WTC11 (cell line): ENCODE measurements around the gene HRAS. TPM values are rescaled to one million over a fixed set of nuclear protein-coding genes. Genes with fewer than 3 reads are reported as not detected.

Experiments used
- ATAC-seq: fragments of 200-7000 bp; cut with Tn5 transposase; 2 replicates; pipeline ENCODE4 v1.10.0; 2021; ENCODE audit warnings: mild to moderate bottlenecking, moderate library complexity
- CTCF ChIA-PET: fragments of 300-600 bp; sonication (Branson Sonifier 250); formaldehyde crosslinking; loops from one replicate; lab custom pipeline; 2021; ENCODE audit warnings: antibody characterized with exemption; lab: Charles Lee
- POLR2A ChIA-PET: fragments of 350-600 bp; sonication (Branson Sonifier 250); formaldehyde crosslinking; loops from one replicate; lab custom pipeline; 2021; ENCODE audit warnings: antibody characterized with exemption; lab: Charles Lee
- DNase-seq: peaks from one replicate; pipeline ENCODE4 v3.0.0; 2021; ENCODE audit warnings: low spot score
- H3K27ac Mint-ChIP-seq: 2 replicates; pipeline ENCODE4 v1.8.0; 2021; ENCODE audit warnings: mixed read lengths
- H3K27me3 Mint-ChIP-seq: 2 replicates; pipeline ENCODE4 v1.8.0; 2021; ENCODE audit warnings: low read depth, mild to moderate bottlenecking, moderate library complexity, mixed read lengths
- H3K36me3 Mint-ChIP-seq: 2 replicates; pipeline ENCODE4 v1.8.0; 2021; ENCODE audit warnings: mixed read lengths
- H3K4me1 Mint-ChIP-seq: 2 replicates; pipeline ENCODE4 v1.8.0; 2022; ENCODE audit warnings: mixed read lengths
- H3K4me3 Mint-ChIP-seq: 2 replicates; pipeline ENCODE4 v1.8.0; 2021; ENCODE audit warnings: mild to moderate bottlenecking, moderate library complexity, mixed read lengths
- H3K9me3 Mint-ChIP-seq: 2 replicates; pipeline ENCODE4 v1.8.0; 2021; ENCODE audit warnings: mixed read lengths
- CBFB ChIP-seq: sonication (generic); formaldehyde crosslinking; IDR thresholded peaks from 2 replicates; pipeline ENCODE4 v1.8.1; 2022; ENCODE audit warnings: mild to moderate bottlenecking, low read depth, missing genetic modification reagents
- CREB1 ChIP-seq: sonication (generic); formaldehyde crosslinking; IDR thresholded peaks from 2 replicates; pipeline ENCODE4 v1.8.0; 2023; ENCODE audit warnings: mild to moderate bottlenecking, missing genetic modification reagents
- ELF4 ChIP-seq: sonication (generic); formaldehyde crosslinking; IDR thresholded peaks from 2 replicates; pipeline ENCODE4 v1.8.1; 2022; ENCODE audit warnings: low read depth, mild to moderate bottlenecking, moderate library complexity, missing genetic modification reagents
- ESRRA ChIP-seq: sonication (generic); formaldehyde crosslinking; IDR thresholded peaks from 2 replicates; pipeline ENCODE4 v1.8.1; 2022; ENCODE audit warnings: mild to moderate bottlenecking, missing genetic modification reagents, borderline replicate concordance
- MAX ChIP-seq: sonication (generic); formaldehyde crosslinking; IDR thresholded peaks from 2 replicates; pipeline ENCODE4 v1.8.0; 2022; ENCODE audit warnings: mild to moderate bottlenecking, missing genetic modification reagents
- NFE2L1 ChIP-seq: sonication (generic); formaldehyde crosslinking; IDR thresholded peaks from 2 replicates; pipeline ENCODE4 v1.8.1; 2023; ENCODE audit warnings: missing genetic modification reagents
- TCF7 ChIP-seq: sonication (generic); formaldehyde crosslinking; IDR thresholded peaks from 2 replicates; pipeline ENCODE4 v1.8.0; 2022; ENCODE audit warnings: mild to moderate bottlenecking, low read depth, missing genetic modification reagents, moderate library complexity
- TEAD4 ChIP-seq: sonication (generic); formaldehyde crosslinking; IDR thresholded peaks from 2 replicates; pipeline ENCODE4 v1.8.0; 2022; ENCODE audit warnings: mild to moderate bottlenecking, missing genetic modification reagents
- ZNF219 ChIP-seq: sonication (generic); formaldehyde crosslinking; IDR thresholded peaks from 2 replicates; pipeline ENCODE4 v1.8.0; 2023; ENCODE audit warnings: missing genetic modification reagents, mild to moderate bottlenecking, borderline replicate concordance
- ZNF317 ChIP-seq: sonication (generic); formaldehyde crosslinking; IDR thresholded peaks from 2 replicates; pipeline ENCODE4 v1.8.1; 2023; ENCODE audit warnings: low read depth, mild to moderate bottlenecking, moderate library complexity, missing genetic modification reagents, borderline replicate concordance
- ZNF396 ChIP-seq: fragments of 250-450 bp; sonication (Bioruptor Pico); IDR thresholded peaks from 2 replicates; pipeline ENCODE4 v1.8.0; 2021; ENCODE audit warnings: mild to moderate bottlenecking, moderate library complexity, borderline replicate concordance
- total RNA-seq: library from RNA; stranded (reverse); gene quantifications from 3 replicates; pipeline ENCODE4 v1.2.3, GENCODE V29; 2021
- TF ChIP-seq, protein P1 (sequence below): sonication (generic); formaldehyde crosslinking; IDR thresholded peaks from 2 replicates; pipeline ENCODE4 v1.8.1; 2023; ENCODE audit warnings: mild to moderate bottlenecking, missing genetic modification reagents, borderline replicate concordance
- TF ChIP-seq, protein P2 (sequence below): sonication (generic); formaldehyde crosslinking; conservative IDR thresholded peaks from 2 replicates; pipeline ENCODE4 v1.8.1; 2023; ENCODE audit warnings: mild to moderate bottlenecking, low read depth, missing genetic modification reagents, moderate library complexity
- TF ChIP-seq, protein P3 (sequence below): sonication (generic); formaldehyde crosslinking; IDR thresholded peaks from 2 replicates; pipeline ENCODE4 v1.8.0; 2023; ENCODE audit warnings: missing genetic modification reagents
- TF ChIP-seq, protein P4 (sequence below): sonication (generic); formaldehyde crosslinking; IDR thresholded peaks from 2 replicates; pipeline ENCODE4 v1.8.1; 2023; ENCODE audit warnings: mild to moderate bottlenecking, missing genetic modification reagents
- TF ChIP-seq, protein P5 (sequence below): sonication (generic); formaldehyde crosslinking; IDR thresholded peaks from 2 replicates; pipeline ENCODE4 v1.8.1; 2023; ENCODE audit warnings: mild to moderate bottlenecking, moderate library complexity, missing genetic modification reagents
- TF ChIP-seq, protein P6 (sequence below): sonication (generic); formaldehyde crosslinking; IDR thresholded peaks from 2 replicates; pipeline ENCODE4 v1.8.0; 2023; ENCODE audit warnings: missing genetic modification reagents, mild to moderate bottlenecking, borderline replicate concordance
- TF ChIP-seq, protein P7 (sequence below): sonication (generic); formaldehyde crosslinking; IDR thresholded peaks from 2 replicates; pipeline ENCODE4 v1.8.1; 2022; ENCODE audit warnings: mild to moderate bottlenecking, moderate library complexity, missing genetic modification reagents

The HRAS gene
- total RNA-seq, 1 experiment from 2014 or later = 62.4 TPM

GRCh38 chr11:518463-519202 lies 16.7 kb downstream of the HRAS start:
- DNase-seq = peak; percentile 82
- Mint-ChIP-seq H3K9me3 (peaks cover 25% of the 10 kb centered on the region), H3K36me3 (peaks cover 32% of the 10 kb centered on the region), H3K4me1 (no peaks in the 10 kb centered on the region; the same call in 1 of the 2 replicates), H3K27me3 (peaks cover 7% of the 10 kb centered on the region), H3K4me3 (peak overlapping the region; percentile 60), H3K27ac (0 out of 2 replicates have a peak overlapping the region, but pooled peaks have one; percentile 70)
- peak; percentile 97 for ATAC-seq
- ChIA-PET CTCF (interaction anchor here (0.7 to 2.4 kb wide), 18 partner anchors 10 to 178 kb away, joined by 3 to 22 read pairs (median 5); partner anchors contain the start of genes HRAS, PHRF1, PTDSS2 and RNH1), POLR2A (no interaction called here)
- TF ChIP-seq ZNF396 (CRISPR knock-in tag) (no peak), TEAD4 (CRISPR knock-in tag) (peak; percentile 64; the same call in 1 of the 2 replicates), ELF4 (CRISPR knock-in tag) (no peak), ZNF219 (CRISPR knock-in tag) (0 out of 2 replicates have a peak, but pooled peaks have one; percentile 26), ZNF317 (CRISPR knock-in tag) (no peak), CREB1 (CRISPR knock-in tag) (peak; percentile 53; the same call in 1 of the 2 replicates), TCF7 (CRISPR knock-in tag) (no peak), NFE2L1 (no peak), ESRRA (no peak), MAX (CRISPR knock-in tag) (peak; percentile 97), CBFB (CRISPR knock-in tag) (no peak)
- TF ChIP-seq, protein P1, sequence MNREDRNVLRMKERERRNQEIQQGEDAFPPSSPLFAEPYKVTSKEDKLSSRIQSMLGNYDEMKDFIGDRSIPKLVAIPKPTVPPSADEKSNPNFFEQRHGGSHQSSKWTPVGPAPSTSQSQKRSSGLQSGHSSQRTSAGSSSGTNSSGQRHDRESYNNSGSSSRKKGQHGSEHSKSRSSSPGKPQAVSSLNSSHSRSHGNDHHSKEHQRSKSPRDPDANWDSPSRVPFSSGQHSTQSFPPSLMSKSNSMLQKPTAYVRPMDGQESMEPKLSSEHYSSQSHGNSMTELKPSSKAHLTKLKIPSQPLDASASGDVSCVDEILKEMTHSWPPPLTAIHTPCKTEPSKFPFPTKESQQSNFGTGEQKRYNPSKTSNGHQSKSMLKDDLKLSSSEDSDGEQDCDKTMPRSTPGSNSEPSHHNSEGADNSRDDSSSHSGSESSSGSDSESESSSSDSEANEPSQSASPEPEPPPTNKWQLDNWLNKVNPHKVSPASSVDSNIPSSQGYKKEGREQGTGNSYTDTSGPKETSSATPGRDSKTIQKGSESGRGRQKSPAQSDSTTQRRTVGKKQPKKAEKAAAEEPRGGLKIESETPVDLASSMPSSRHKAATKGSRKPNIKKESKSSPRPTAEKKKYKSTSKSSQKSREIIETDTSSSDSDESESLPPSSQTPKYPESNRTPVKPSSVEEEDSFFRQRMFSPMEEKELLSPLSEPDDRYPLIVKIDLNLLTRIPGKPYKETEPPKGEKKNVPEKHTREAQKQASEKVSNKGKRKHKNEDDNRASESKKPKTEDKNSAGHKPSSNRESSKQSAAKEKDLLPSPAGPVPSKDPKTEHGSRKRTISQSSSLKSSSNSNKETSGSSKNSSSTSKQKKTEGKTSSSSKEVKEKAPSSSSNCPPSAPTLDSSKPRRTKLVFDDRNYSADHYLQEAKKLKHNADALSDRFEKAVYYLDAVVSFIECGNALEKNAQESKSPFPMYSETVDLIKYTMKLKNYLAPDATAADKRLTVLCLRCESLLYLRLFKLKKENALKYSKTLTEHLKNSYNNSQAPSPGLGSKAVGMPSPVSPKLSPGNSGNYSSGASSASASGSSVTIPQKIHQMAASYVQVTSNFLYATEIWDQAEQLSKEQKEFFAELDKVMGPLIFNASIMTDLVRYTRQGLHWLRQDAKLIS = 0 out of 2 replicates have a peak, but pooled peaks have one; percentile 36
- TF ChIP-seq, protein P2, sequence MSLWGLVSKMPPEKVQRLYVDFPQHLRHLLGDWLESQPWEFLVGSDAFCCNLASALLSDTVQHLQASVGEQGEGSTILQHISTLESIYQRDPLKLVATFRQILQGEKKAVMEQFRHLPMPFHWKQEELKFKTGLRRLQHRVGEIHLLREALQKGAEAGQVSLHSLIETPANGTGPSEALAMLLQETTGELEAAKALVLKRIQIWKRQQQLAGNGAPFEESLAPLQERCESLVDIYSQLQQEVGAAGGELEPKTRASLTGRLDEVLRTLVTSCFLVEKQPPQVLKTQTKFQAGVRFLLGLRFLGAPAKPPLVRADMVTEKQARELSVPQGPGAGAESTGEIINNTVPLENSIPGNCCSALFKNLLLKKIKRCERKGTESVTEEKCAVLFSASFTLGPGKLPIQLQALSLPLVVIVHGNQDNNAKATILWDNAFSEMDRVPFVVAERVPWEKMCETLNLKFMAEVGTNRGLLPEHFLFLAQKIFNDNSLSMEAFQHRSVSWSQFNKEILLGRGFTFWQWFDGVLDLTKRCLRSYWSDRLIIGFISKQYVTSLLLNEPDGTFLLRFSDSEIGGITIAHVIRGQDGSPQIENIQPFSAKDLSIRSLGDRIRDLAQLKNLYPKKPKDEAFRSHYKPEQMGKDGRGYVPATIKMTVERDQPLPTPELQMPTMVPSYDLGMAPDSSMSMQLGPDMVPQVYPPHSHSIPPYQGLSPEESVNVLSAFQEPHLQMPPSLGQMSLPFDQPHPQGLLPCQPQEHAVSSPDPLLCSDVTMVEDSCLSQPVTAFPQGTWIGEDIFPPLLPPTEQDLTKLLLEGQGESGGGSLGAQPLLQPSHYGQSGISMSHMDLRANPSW (CRISPR knock-in tag) = no peak
- TF ChIP-seq, protein P3, sequence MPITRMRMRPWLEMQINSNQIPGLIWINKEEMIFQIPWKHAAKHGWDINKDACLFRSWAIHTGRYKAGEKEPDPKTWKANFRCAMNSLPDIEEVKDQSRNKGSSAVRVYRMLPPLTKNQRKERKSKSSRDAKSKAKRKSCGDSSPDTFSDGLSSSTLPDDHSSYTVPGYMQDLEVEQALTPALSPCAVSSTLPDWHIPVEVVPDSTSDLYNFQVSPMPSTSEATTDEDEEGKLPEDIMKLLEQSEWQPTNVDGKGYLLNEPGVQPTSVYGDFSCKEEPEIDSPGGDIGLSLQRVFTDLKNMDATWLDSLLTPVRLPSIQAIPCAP (CRISPR knock-in tag) = 0 out of 2 replicates have a peak, but pooled peaks have one; percentile 76
- TF ChIP-seq, protein P4, sequence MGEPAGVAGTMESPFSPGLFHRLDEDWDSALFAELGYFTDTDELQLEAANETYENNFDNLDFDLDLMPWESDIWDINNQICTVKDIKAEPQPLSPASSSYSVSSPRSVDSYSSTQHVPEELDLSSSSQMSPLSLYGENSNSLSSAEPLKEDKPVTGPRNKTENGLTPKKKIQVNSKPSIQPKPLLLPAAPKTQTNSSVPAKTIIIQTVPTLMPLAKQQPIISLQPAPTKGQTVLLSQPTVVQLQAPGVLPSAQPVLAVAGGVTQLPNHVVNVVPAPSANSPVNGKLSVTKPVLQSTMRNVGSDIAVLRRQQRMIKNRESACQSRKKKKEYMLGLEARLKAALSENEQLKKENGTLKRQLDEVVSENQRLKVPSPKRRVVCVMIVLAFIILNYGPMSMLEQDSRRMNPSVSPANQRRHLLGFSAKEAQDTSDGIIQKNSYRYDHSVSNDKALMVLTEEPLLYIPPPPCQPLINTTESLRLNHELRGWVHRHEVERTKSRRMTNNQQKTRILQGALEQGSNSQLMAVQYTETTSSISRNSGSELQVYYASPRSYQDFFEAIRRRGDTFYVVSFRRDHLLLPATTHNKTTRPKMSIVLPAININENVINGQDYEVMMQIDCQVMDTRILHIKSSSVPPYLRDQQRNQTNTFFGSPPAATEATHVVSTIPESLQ (CRISPR knock-in tag) = no peak
- TF ChIP-seq, protein P5, sequence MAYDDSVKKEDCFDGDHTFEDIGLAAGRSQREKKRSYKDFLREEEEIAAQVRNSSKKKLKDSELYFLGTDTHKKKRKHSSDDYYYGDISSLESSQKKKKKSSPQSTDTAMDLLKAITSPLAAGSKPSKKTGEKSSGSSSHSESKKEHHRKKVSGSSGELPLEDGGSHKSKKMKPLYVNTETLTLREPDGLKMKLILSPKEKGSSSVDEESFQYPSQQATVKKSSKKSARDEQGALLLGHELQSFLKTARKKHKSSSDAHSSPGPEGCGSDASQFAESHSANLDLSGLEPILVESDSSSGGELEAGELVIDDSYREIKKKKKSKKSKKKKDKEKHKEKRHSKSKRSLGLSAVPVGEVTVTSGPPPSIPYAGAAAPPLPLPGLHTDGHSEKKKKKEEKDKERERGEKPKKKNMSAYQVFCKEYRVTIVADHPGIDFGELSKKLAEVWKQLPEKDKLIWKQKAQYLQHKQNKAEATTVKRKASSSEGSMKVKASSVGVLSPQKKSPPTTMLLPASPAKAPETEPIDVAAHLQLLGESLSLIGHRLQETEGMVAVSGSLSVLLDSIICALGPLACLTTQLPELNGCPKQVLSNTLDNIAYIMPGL (CRISPR knock-in tag) = peak; percentile 95
- TF ChIP-seq, protein P6, sequence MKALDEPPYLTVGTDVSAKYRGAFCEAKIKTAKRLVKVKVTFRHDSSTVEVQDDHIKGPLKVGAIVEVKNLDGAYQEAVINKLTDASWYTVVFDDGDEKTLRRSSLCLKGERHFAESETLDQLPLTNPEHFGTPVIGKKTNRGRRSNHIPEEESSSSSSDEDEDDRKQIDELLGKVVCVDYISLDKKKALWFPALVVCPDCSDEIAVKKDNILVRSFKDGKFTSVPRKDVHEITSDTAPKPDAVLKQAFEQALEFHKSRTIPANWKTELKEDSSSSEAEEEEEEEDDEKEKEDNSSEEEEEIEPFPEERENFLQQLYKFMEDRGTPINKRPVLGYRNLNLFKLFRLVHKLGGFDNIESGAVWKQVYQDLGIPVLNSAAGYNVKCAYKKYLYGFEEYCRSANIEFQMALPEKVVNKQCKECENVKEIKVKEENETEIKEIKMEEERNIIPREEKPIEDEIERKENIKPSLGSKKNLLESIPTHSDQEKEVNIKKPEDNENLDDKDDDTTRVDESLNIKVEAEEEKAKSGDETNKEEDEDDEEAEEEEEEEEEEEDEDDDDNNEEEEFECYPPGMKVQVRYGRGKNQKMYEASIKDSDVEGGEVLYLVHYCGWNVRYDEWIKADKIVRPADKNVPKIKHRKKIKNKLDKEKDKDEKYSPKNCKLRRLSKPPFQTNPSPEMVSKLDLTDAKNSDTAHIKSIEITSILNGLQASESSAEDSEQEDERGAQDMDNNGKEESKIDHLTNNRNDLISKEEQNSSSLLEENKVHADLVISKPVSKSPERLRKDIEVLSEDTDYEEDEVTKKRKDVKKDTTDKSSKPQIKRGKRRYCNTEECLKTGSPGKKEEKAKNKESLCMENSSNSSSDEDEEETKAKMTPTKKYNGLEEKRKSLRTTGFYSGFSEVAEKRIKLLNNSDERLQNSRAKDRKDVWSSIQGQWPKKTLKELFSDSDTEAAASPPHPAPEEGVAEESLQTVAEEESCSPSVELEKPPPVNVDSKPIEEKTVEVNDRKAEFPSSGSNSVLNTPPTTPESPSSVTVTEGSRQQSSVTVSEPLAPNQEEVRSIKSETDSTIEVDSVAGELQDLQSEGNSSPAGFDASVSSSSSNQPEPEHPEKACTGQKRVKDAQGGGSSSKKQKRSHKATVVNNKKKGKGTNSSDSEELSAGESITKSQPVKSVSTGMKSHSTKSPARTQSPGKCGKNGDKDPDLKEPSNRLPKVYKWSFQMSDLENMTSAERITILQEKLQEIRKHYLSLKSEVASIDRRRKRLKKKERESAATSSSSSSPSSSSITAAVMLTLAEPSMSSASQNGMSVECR = peak; percentile 82
- TF ChIP-seq, protein P7, sequence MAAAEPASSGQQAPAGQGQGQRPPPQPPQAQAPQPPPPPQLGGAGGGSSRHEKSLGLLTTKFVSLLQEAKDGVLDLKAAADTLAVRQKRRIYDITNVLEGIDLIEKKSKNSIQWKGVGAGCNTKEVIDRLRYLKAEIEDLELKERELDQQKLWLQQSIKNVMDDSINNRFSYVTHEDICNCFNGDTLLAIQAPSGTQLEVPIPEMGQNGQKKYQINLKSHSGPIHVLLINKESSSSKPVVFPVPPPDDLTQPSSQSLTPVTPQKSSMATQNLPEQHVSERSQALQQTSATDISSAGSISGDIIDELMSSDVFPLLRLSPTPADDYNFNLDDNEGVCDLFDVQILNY (CRISPR knock-in tag) = peak; percentile 75; the same call in 1 of the 2 replicates
